Panc1 (cell line): ENCODE data around the gene PAPOLG. TPM values are rescaled to one million over a fixed set of nuclear protein-coding genes. Genes with fewer than 3 reads are reported as not detected.

ENCODE experiments used
- ATAC-seq: fragments of 200-7000 bp; cut with Tn5 transposase; 2 replicates; pipeline ENCODE4 v1.9.1; 2020; ENCODE audit warnings: mild to moderate bottlenecking, moderate library complexity
- BruUV-seq: library from RNA; stranded (reverse); fragments of 400-500 nt; replicated peaks from 2 replicates; lab custom pipeline; 2021; lab: Mats Ljungman, UMichigan
- CTCF ChIA-PET: fragments of 300-600 bp; sonication (Branson Sonifier 250); formaldehyde crosslinking; loops from one replicate; lab custom pipeline; 2022; ENCODE audit warnings: antibody characterized with exemption; lab: Charles Lee
- POLR2A ChIA-PET: fragments of 300-600 bp; sonication (Branson Sonifier 250); formaldehyde crosslinking; loops from one replicate; lab custom pipeline; 2022; ENCODE audit warnings: antibody characterized with exemption; lab: Charles Lee
- DNase-seq: peaks from one replicate; pipeline ENCODE4 v3.0.0-alpha.2; 2010; ENCODE audit warnings: low read depth, low spot score
- H3K27ac ChIP-seq: 2 replicates; pipeline ENCODE4 v1.5.1; 2011; ENCODE audit warnings: mild to moderate bottlenecking, low read length, inconsistent platforms
- H3K27me3 ChIP-seq: fragments of 200-500 bp; sonication (Bioruptor generic); 2 replicates; pipeline ENCODE4 v1.6.0; 2014; ENCODE audit warnings: low read length, inconsistent platforms; ENCODE audit not compliant: control insufficient read depth, insufficient read depth
- H3K36me3 ChIP-seq: fragments of 200-500 bp; sonication (Bioruptor generic); 2 replicates; pipeline ENCODE4 v1.5.1; 2014; ENCODE audit warnings: inconsistent platforms, mild to moderate bottlenecking, low read length, moderate library complexity; ENCODE audit not compliant: control insufficient read depth, insufficient read depth
- H3K4me1 ChIP-seq: 2 replicates; pipeline ENCODE4 v1.5.1; 2011; ENCODE audit warnings: inconsistent platforms, mild to moderate bottlenecking, low read length, moderate library complexity; ENCODE audit not compliant: control insufficient read depth, insufficient read depth
- H3K4me3 ChIP-seq, 2 experiments: 2 replicates each; pipeline ENCODE4 v1.5.1; 2011 to 2012; ENCODE audit warnings: low read depth in 2 of 2, low read length in 2 of 2, mild to moderate bottlenecking in 2 of 2, inconsistent platforms in 1 of 2, moderate library complexity in 1 of 2
- H3K9me3 ChIP-seq: fragments of 200-500 bp; sonication (Bioruptor generic); 2 replicates; pipeline ENCODE4 v1.5.1; 2014; ENCODE audit warnings: low read depth, mild to moderate bottlenecking, inconsistent platforms, low read length, moderate library complexity; ENCODE audit not compliant: control insufficient read depth, insufficient read depth
- POLR2AphosphoS5 ChIP-seq: IDR thresholded peaks from 2 replicates; pipeline ENCODE4 v1.6.1; 2012; ENCODE audit warnings: mild to moderate bottlenecking, low read depth, low read length, moderate library complexity
- SIN3A ChIP-seq: IDR thresholded peaks from 2 replicates; pipeline ENCODE4 v1.6.1; 2012; ENCODE audit warnings: low read depth, mild to moderate bottlenecking, low read length, moderate library complexity, borderline replicate concordance; ENCODE audit not compliant: insufficient read depth
- TCF7L2 ChIP-seq: IDR thresholded peaks from 2 replicates; pipeline ENCODE4 v1.6.1; 2011; ENCODE audit warnings: mild to moderate bottlenecking, low read depth, low read length, inconsistent platforms
- in situ Hi-C: cut with HindIII; loops from 2 replicates; pipeline ENCODE4 v1.10.0; 2016; ENCODE audit warnings: low sequenced_read_pairs, low pct_unique_long_range_greater_than_20kb
- intact Hi-C: fragments of 100-400 bp; cut with micrococcal nuclease; formaldehyde crosslinking; loops from one replicate; pipeline ENCODE4 v1.10.0; 2022; ENCODE audit not compliant: unreplicated experiment
- total RNA-seq: library from RNA; stranded (reverse); gene quantifications from one replicate; pipeline ENCODE4 v1.2.1, GENCODE V29; 2021; ENCODE audit not compliant: unreplicated experiment
- TF ChIP-seq, protein P1 (sequence below), 2 experiments: IDR thresholded peaks; 2 replicates each; pipeline ENCODE4 v1.6.1; 2011 to 2012; ENCODE audit warnings: low read depth in 2 of 2, control low read depth in 1 of 2, low read length in 1 of 2, mild to moderate bottlenecking in 1 of 2, moderate library complexity in 1 of 2; ENCODE audit not compliant: insufficient read depth in 1 of 2
- TF ChIP-seq, protein P2 (sequence below): fragments of 450-650 bp; IDR thresholded peaks from 2 replicates; pipeline ENCODE4 v1.5.1; 2017; ENCODE audit warnings: mild to moderate bottlenecking

PAPOLG gene
- total RNA-seq, 1 experiment from 2014 or later, result 10.9 TPM

DNA sequence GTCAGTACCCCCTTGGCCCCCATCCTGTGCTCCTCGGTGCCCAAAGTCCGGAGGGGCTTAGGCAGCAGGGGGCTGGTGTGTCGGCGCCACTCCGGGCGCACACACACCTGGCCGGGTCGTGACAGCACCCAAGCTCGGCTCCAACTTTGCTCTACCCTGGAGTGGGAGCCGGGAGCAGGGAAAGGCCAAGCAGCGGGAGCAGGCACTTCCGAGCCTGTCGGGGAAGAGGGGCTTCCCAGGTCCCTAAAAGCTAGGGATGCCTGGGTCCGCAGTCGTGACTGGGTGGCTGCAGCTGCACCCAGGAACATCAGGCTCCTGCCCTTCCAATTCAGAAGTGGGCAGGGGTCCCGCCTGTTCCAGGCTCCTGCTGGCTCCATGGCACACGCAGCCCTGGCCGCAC lies 48.4 kb downstream of the PAPOLG start:
- H3K27me3 ChIP-seq, result no peaks in the 10 kb centered on the region
- ATAC-seq (no peak), DNase-seq (no peak)
- intact Hi-C loops, result no loop called here
- no peaks in the 10 kb centered on the region for H3K4me1 ChIP-seq
- no TSS peak for BruUV-seq
- in situ Hi-C loops, result no loop called here
- H3K36me3 ChIP-seq, result no peaks in the 10 kb centered on the region
- TF ChIP-seq POLR2AphosphoS5 (no peak), TCF7L2 (no peak), SIN3A (no peak)
- TF ChIP-seq, protein P1, sequence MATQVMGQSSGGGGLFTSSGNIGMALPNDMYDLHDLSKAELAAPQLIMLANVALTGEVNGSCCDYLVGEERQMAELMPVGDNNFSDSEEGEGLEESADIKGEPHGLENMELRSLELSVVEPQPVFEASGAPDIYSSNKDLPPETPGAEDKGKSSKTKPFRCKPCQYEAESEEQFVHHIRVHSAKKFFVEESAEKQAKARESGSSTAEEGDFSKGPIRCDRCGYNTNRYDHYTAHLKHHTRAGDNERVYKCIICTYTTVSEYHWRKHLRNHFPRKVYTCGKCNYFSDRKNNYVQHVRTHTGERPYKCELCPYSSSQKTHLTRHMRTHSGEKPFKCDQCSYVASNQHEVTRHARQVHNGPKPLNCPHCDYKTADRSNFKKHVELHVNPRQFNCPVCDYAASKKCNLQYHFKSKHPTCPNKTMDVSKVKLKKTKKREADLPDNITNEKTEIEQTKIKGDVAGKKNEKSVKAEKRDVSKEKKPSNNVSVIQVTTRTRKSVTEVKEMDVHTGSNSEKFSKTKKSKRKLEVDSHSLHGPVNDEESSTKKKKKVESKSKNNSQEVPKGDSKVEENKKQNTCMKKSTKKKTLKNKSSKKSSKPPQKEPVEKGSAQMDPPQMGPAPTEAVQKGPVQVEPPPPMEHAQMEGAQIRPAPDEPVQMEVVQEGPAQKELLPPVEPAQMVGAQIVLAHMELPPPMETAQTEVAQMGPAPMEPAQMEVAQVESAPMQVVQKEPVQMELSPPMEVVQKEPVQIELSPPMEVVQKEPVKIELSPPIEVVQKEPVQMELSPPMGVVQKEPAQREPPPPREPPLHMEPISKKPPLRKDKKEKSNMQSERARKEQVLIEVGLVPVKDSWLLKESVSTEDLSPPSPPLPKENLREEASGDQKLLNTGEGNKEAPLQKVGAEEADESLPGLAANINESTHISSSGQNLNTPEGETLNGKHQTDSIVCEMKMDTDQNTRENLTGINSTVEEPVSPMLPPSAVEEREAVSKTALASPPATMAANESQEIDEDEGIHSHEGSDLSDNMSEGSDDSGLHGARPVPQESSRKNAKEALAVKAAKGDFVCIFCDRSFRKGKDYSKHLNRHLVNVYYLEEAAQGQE (IDR thresholded peaks at IDR 0.05; ENCODE audit: insufficient read depth in 1 of 2, low read depth in 2 of 2, low read length in 1 of 2), result no peak
- TF ChIP-seq, protein P2, sequence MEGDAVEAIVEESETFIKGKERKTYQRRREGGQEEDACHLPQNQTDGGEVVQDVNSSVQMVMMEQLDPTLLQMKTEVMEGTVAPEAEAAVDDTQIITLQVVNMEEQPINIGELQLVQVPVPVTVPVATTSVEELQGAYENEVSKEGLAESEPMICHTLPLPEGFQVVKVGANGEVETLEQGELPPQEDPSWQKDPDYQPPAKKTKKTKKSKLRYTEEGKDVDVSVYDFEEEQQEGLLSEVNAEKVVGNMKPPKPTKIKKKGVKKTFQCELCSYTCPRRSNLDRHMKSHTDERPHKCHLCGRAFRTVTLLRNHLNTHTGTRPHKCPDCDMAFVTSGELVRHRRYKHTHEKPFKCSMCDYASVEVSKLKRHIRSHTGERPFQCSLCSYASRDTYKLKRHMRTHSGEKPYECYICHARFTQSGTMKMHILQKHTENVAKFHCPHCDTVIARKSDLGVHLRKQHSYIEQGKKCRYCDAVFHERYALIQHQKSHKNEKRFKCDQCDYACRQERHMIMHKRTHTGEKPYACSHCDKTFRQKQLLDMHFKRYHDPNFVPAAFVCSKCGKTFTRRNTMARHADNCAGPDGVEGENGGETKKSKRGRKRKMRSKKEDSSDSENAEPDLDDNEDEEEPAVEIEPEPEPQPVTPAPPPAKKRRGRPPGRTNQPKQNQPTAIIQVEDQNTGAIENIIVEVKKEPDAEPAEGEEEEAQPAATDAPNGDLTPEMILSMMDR, result no peak
- ChIA-PET CTCF (no interaction called here), POLR2A (no interaction called here)
- no peak overlapping the region for H3K27ac ChIP-seq
- no peaks in the 10 kb centered on the region for H3K9me3 ChIP-seq
- no peak overlapping the region for H3K4me3 ChIP-seq

DNA sequence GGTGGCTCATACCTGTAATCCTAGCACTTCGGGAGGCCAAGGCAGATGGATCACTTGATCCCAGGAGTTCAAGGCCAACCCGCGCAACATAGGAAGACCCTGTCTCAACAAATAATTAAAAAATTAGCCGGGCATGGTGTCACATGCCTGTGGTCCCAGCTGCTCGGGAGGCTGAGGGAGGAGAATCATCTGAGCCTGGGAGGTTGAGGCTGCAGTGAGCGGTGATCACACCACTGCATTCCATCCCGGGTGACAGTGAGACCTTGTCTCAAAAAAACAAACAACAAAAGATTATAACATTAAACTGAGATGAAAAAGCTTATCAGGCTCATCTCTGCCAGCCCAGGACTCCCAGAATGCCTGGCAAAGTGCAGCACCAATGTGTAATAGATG lies 50.5 kb downstream of the PAPOLG start:
- TF ChIP-seq POLR2AphosphoS5, result no peak
- TF ChIP-seq, protein P2, result no peak
- TF ChIP-seq, protein P1 (IDR thresholded peaks at IDR 0.05; ENCODE audit: insufficient read depth in 1 of 2, low read depth in 2 of 2, low read length in 1 of 2), result no peak
- TF ChIP-seq SIN3A, result no peak
- TF ChIP-seq TCF7L2, result no peak
- no peak overlapping the region for H3K27ac ChIP-seq
- H3K4me1 ChIP-seq, result no peaks in the 10 kb centered on the region
- in situ Hi-C loops, result no loop called here
- BruUV-seq, result no TSS peak
- intact Hi-C loops, result no loop called here
- no peaks in the 10 kb centered on the region for H3K27me3 ChIP-seq
- no peak for ATAC-seq
- CTCF ChIA-PET, result interaction anchor here (1.5 kb wide), 1 partner anchor 192 kb away, joined by 4 read pairs; no protein-coding TSS in a partner anchor
- no peaks in the 10 kb centered on the region for H3K9me3 ChIP-seq
- POLR2A ChIA-PET, result no interaction called here
- DNase-seq, result no peak
- H3K4me3 ChIP-seq, result no peak overlapping the region
- no peaks in the 10 kb centered on the region for H3K36me3 ChIP-seq
